Testis (tissue), 3 donors: ENCODE data around the gene DNLZ. TPM values are rescaled to one million over a fixed set of nuclear protein-coding genes. Genes with fewer than 3 reads are reported as not detected.

Experiments used
- DNase-seq: peaks from one replicate; pipeline ENCODE4 v3.0.0-alpha.2; 2019
- H3K27ac ChIP-seq, 2 donors: fragments of 200-600 bp; sonication (generic); one replicate each; pipeline ENCODE4 v1.5.1; 2019
- H3K27me3 ChIP-seq: fragments of 200-600 bp; sonication (generic); one replicate; pipeline ENCODE4 v1.5.1; 2019
- H3K36me3 ChIP-seq: fragments of 200-600 bp; sonication (generic); one replicate; pipeline ENCODE4 v1.5.1; 2017; ENCODE audit warnings: low read depth; ENCODE audit errors: missing control alignments
- H3K4me1 ChIP-seq: fragments of 200-600 bp; sonication (generic); one replicate; pipeline ENCODE4 v1.5.1; 2019
- H3K4me3 ChIP-seq, 2 donors: fragments of 200-600 bp; sonication (generic); one replicate each; pipeline ENCODE4 v1.5.1; 2017 to 2019
- H3K9me3 ChIP-seq: fragments of 200-600 bp; sonication (generic); one replicate; pipeline ENCODE4 v1.5.1; 2017
- POLR2A ChIP-seq: fragments of 450-650 bp; IDR thresholded peaks from one replicate; pipeline ENCODE4 v1.6.1; 2017; ENCODE audit warnings: antibody characterized with exemption, mild to moderate bottlenecking, moderate library complexity
- WGBS, 2 donors: methylation state at CpG; one replicate each; pipeline ENCODE4 v1.1.5; 2018; 5-methylcytosine and 5-hydroxymethylcytosine counted together
- intact Hi-C: fragments of 100-400 bp; cut with DNase I; formaldehyde crosslinking; loops from one replicate; pipeline ENCODE4 v1.15.1; 2023; ENCODE audit warnings: low total_unique reads
- polyA plus RNA-seq: library from polyadenylated mRNA; stranded (reverse); fragments of 350-450 nt; fragmentation: Illumina TruSeq; extraction: RNeasy Lipid Tissue Mini Kit (QIAGEN cat#74804); gene quantifications from one replicate; pipeline ENCODE4 v1.2.3, GENCODE V29; 2014; ENCODE audit warnings: low read depth, low replicate concordance; ENCODE audit not compliant: insufficient read depth
- total RNA-seq, 2 donors: library from RNA; depleted of rRNA; stranded (reverse); fragments of >200 nt; gene quantifications; one replicate each; pipeline ENCODE4 v1.2.3, GENCODE V29; 2016
- TF ChIP-seq, protein P1 (sequence below), 3 experiments: fragments of 450-650 bp in 2 of 3; fragments of 200-600 bp in 1 of 3; sonication (generic) in 1 of 3; IDR thresholded peaks; one replicate each; pipeline ENCODE4 v1.5.1; 2016 to 2019; ENCODE audit warnings: antibody characterized with exemption in 3 of 3, mild to moderate bottlenecking in 2 of 3, moderate library complexity in 1 of 3

DNLZ gene
- total and polyA plus RNA-seq, 3 donors from 2014 or later: 14.0 to 51.1 (median 48.2) TPM

DNA sequence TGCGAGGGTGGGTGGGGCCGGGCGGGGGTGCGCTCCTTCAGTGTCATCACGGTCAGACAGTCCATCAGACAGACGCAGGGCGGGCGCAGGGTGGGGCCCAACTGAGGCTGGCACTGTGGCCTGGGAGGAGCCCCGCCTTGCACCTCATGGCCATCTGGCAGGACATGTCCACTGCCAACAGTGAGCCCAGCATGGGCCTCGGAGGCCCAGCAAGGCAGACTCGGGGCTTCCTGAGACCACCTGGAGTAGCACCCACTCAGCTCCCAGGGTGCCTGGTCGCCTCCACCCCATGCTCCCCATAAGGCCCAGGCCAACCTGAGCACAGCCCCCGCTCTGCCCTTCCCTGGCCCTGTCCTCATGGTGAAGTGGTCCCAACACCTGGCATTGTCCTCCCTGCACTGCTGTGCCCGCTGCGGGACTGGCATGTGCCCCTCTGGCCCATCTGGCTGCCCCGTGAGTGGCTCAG lies 44.7 kb downstream of the DNLZ start:
- Histone ChIP-seq H3K27ac (no peak overlapping the region), H3K27me3 (no peaks in the 10 kb centered on the region), H3K4me3 (no peak overlapping the region), H3K4me1 (peaks cover 3% of the 10 kb centered on the region), H3K9me3 (no peaks in the 10 kb centered on the region), H3K36me3 (no peaks in the 10 kb centered on the region)
- intact Hi-C loops: no loop called here
- no peak for TF ChIP-seq POLR2A
- TF ChIP-seq, protein P1, sequence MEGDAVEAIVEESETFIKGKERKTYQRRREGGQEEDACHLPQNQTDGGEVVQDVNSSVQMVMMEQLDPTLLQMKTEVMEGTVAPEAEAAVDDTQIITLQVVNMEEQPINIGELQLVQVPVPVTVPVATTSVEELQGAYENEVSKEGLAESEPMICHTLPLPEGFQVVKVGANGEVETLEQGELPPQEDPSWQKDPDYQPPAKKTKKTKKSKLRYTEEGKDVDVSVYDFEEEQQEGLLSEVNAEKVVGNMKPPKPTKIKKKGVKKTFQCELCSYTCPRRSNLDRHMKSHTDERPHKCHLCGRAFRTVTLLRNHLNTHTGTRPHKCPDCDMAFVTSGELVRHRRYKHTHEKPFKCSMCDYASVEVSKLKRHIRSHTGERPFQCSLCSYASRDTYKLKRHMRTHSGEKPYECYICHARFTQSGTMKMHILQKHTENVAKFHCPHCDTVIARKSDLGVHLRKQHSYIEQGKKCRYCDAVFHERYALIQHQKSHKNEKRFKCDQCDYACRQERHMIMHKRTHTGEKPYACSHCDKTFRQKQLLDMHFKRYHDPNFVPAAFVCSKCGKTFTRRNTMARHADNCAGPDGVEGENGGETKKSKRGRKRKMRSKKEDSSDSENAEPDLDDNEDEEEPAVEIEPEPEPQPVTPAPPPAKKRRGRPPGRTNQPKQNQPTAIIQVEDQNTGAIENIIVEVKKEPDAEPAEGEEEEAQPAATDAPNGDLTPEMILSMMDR (IDR thresholded peaks at IDR 0.05): no peak
- 89 to 94% methylated on average over 13 to 16 of the region's 16 CpGs for WGBS, 2 donors
- DNase-seq: no peak

DNA sequence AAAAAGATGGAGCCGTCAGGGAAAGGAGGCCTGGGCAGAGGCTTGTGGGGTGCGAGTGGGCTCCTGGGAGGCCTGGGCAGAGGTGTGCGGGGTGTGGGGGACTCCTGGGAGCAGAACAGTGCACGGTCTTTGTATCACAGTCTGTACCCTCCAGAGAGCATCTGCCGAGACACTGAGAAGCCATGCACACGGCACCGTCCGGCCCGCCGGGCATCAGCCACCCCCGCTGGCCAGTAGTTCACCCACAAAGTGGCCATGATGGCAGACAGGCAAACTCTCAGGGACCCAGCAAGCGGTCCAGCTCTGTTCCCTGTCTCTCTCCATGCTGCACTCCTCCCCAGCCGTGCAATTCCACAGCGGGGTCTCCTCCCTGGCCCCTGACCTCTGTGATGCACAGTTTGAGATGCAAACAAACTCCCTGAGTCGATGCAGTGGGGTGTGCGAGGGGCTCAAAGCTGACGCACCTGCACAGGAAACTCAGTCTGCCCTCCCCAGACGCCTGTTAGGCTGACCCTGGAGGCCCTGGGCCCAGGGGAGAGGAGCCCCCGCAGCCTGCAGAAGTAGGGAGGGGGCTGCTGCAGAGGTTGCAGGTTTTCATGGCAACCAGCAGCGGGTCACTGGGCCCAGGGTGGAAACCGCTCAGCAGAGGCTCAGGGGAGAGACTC lies 45.3 kb downstream of the DNLZ start:
- Histone ChIP-seq H3K27ac (no peak overlapping the region), H3K4me3 (no peak overlapping the region), H3K36me3 (no peaks in the 10 kb centered on the region), H3K9me3 (no peaks in the 10 kb centered on the region), H3K4me1 (no peaks in the 10 kb centered on the region), H3K27me3 (no peaks in the 10 kb centered on the region)
- intact Hi-C loops: no loop called here
- TF ChIP-seq POLR2A: no peak
- TF ChIP-seq, protein P1 (IDR thresholded peaks at IDR 0.05): no peak
- DNase-seq: no peak
- 85 to 89% methylated on average over 15 to 21 of the region's 21 CpGs for WGBS, 2 donors

DNA sequence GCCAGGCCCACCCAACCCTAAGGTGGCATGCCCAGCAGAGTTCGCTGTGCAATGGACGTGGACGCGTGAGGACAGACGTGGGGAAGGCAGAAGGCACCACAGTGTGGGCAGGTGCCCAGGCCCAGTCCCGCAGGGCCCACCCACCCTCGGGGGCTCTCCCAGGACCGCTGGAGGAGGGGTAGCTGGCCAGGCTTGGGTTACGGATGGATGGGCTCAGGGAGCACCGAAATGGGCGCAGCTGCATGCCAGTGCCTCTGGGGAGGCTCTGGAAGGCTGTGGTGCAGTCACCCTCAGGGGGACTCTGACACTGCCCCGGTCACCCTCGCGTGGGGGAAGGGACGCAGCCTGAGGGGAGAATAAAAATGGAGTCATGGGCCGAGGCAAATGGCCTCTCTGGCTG lies 45.8 kb downstream of the DNLZ start:
- intact Hi-C loops: no loop called here
- 86 to 94% methylated on average over 13 to 16 of the region's 16 CpGs for WGBS, 2 donors
- no peaks in the 10 kb centered on the region for H3K36me3 ChIP-seq
- H3K27me3 ChIP-seq: no peaks in the 10 kb centered on the region
- no peaks in the 10 kb centered on the region for H3K9me3 ChIP-seq
- TF ChIP-seq, protein P1 (IDR thresholded peaks at IDR 0.05): no peak
- TF ChIP-seq POLR2A: no peak
- no peak overlapping the region for H3K4me3 ChIP-seq
- no peak overlapping the region for H3K27ac ChIP-seq
- no peak for DNase-seq
- no peaks in the 10 kb centered on the region for H3K4me1 ChIP-seq

DNA sequence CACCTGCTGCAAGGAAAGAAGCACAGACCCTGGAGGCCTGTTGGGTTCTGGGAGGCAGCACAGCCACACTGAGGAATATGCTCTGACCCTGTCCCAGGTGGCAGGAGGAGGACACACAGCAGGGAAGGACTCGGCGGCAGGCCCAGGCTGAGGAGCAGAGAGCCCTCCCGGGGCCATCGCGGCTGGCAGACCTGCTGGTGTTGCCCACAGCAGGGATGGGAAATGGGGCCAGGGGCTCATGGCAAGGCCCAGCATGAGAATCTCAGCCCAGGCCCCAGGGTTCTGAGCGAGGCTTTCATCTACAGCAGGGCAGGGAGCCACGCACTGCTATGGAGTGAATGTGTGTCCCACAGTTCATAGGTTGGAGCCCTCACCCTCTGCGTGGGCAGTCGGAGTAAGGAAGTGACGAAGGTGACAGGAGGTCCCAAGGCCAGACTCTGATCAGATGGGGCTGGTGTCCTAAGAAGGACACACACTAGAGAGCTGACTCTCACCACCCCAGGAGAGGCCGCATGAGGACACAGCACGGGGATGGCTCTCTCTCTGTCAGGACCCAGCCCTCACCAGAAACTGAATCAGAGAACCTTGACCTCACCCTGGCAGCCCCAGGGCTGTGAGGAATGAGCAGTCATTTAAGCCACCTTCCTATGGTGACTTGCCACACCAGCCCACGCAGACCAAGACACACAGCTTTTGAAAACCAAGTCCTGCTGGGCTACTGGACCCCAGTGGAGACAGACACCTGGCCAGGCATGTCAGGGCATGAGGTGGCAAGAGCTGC lies 46.5 kb downstream of the DNLZ start:
- Histone ChIP-seq H3K9me3 (no peaks in the 10 kb centered on the region), H3K4me3 (no peak overlapping the region), H3K4me1 (no peaks in the 10 kb centered on the region), H3K36me3 (no peaks in the 10 kb centered on the region), H3K27me3 (no peaks in the 10 kb centered on the region), H3K27ac (no peak overlapping the region)
- intact Hi-C loops: no loop called here
- WGBS, 2 donors: 85 to 86% methylated on average over 10 to 13 of the region's 13 CpGs
- TF ChIP-seq, protein P1 (IDR thresholded peaks at IDR 0.05): no peak
- TF ChIP-seq POLR2A: no peak
- DNase-seq: no peak
